ENCODE measurements around the gene SPRY4. TPM values are rescaled to one million over a fixed set of nuclear protein-coding genes. Genes with fewer than 3 reads are reported as not detected.

SPRY4 gene
- total RNA-seq, 1 experiment from 2014 or later, result 140 TPM

DNA sequence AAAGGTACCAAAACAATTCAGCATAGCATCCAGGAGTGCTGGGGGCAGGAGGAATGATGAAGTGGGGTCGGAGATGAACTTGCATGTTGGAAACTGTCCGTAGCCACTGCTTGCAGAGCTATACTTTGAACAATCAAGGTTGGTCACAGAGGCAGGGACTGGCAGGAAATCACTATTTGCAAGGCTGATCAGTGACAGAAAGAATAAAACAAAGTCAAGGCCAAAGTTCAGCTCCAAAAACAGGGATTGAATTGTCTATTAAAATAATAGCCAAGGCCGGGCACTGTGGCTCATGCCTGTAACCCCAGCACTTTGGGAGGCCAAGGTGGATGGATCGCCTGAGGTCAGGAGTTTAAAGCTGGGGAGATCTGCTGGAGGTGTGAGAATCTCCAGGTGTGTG lies 18.7 kb upstream of the SPRY4 start:
- ChIA-PET CTCF (no interaction called here), POLR2A (no interaction called here)
- Mint-ChIP-seq H3K27ac (no peak overlapping the region), H3K4me3 (no peak overlapping the region), H3K9me3 (peaks cover 51% of the 10 kb centered on the region), H3K27me3 (ENCODE audit: low read depth) (no peaks in the 10 kb centered on the region; the same call in 1 of the 2 replicates), H3K4me1 (peaks cover 23% of the 10 kb centered on the region), H3K36me3 (peaks cover 61% of the 10 kb centered on the region)
- no peak for ATAC-seq
- TF ChIP-seq, protein P1, sequence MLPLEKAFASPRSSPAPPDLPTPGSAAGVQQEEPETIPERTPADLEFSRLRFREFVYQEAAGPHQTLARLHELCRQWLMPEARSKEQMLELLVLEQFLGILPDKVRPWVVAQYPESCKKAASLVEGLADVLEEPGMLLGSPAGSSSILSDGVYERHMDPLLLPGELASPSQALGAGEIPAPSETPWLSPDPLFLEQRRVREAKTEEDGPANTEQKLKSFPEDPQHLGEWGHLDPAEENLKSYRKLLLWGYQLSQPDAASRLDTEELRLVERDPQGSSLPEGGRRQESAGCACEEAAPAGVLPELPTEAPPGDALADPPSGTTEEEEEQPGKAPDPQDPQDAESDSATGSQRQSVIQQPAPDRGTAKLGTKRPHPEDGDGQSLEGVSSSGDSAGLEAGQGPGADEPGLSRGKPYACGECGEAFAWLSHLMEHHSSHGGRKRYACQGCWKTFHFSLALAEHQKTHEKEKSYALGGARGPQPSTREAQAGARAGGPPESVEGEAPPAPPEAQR (CRISPR knock-in tag; IDR thresholded peaks at IDR 0.05), result no peak
- TF ChIP-seq ZNF121 (CRISPR knock-in tag; IDR thresholded peaks at IDR 0.05) (no peak), TEAD1 (CRISPR knock-in tag; IDR thresholded peaks at IDR 0.05) (no peak), EMX1 (CRISPR knock-in tag; IDR thresholded peaks at IDR 0.05) (no peak), NFE2L1 (CRISPR knock-in tag; IDR thresholded peaks at IDR 0.05) (no peak), ZNF425 (CRISPR knock-in tag; conservative IDR thresholded peaks at IDR 0.05) (no peak), PRRX2 (CRISPR knock-in tag; IDR thresholded peaks at IDR 0.05) (no peak), AR (CRISPR knock-in tag; IDR thresholded peaks at IDR 0.05) (no peak), IRF2 (CRISPR knock-in tag; IDR thresholded peaks at IDR 0.05; ENCODE audit: borderline replicate concordance, low read depth) (no peak), CREB1 (CRISPR knock-in tag; IDR thresholded peaks at IDR 0.05) (no peak), ZNF138 (CRISPR knock-in tag; conservative IDR thresholded peaks at IDR 0.05) (no peak), NFATC4 (CRISPR knock-in tag; IDR thresholded peaks at IDR 0.05) (no peak), SOX15 (CRISPR knock-in tag; IDR thresholded peaks at IDR 0.05) (no peak), ELF4 (CRISPR knock-in tag; IDR thresholded peaks at IDR 0.05; ENCODE audit: low read depth) (no peak), RORB (CRISPR knock-in tag; IDR thresholded peaks at IDR 0.05) (no peak), FOXJ3 (CRISPR knock-in tag; IDR thresholded peaks at IDR 0.05; ENCODE audit: borderline replicate concordance) (no peak)
- TF ChIP-seq, protein P2, sequence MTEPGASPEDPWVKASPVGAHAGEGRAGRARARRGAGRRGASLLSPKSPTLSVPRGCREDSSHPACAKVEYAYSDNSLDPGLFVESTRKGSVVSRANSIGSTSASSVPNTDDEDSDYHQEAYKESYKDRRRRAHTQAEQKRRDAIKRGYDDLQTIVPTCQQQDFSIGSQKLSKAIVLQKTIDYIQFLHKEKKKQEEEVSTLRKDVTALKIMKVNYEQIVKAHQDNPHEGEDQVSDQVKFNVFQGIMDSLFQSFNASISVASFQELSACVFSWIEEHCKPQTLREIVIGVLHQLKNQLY (CRISPR knock-in tag; IDR thresholded peaks at IDR 0.05), result no peak
- TF ChIP-seq, protein P3, sequence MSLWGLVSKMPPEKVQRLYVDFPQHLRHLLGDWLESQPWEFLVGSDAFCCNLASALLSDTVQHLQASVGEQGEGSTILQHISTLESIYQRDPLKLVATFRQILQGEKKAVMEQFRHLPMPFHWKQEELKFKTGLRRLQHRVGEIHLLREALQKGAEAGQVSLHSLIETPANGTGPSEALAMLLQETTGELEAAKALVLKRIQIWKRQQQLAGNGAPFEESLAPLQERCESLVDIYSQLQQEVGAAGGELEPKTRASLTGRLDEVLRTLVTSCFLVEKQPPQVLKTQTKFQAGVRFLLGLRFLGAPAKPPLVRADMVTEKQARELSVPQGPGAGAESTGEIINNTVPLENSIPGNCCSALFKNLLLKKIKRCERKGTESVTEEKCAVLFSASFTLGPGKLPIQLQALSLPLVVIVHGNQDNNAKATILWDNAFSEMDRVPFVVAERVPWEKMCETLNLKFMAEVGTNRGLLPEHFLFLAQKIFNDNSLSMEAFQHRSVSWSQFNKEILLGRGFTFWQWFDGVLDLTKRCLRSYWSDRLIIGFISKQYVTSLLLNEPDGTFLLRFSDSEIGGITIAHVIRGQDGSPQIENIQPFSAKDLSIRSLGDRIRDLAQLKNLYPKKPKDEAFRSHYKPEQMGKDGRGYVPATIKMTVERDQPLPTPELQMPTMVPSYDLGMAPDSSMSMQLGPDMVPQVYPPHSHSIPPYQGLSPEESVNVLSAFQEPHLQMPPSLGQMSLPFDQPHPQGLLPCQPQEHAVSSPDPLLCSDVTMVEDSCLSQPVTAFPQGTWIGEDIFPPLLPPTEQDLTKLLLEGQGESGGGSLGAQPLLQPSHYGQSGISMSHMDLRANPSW (CRISPR knock-in tag; conservative IDR thresholded peaks at IDR 0.05; ENCODE audit: low read depth), result no peak
- TF ChIP-seq, protein P4, sequence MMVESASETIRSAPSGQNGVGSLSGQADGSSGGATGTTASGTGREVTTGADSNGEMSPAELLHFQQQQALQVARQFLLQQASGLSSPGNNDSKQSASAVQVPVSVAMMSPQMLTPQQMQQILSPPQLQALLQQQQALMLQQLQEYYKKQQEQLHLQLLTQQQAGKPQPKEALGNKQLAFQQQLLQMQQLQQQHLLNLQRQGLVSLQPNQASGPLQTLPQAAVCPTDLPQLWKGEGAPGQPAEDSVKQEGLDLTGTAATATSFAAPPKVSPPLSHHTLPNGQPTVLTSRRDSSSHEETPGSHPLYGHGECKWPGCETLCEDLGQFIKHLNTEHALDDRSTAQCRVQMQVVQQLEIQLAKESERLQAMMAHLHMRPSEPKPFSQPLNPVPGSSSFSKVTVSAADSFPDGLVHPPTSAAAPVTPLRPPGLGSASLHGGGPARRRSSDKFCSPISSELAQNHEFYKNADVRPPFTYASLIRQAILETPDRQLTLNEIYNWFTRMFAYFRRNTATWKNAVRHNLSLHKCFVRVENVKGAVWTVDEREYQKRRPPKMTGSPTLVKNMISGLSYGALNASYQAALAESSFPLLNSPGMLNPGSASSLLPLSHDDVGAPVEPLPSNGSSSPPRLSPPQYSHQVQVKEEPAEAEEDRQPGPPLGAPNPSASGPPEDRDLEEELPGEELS (CRISPR knock-in tag; IDR thresholded peaks at IDR 0.05), result no peak
- TF ChIP-seq, protein P5, sequence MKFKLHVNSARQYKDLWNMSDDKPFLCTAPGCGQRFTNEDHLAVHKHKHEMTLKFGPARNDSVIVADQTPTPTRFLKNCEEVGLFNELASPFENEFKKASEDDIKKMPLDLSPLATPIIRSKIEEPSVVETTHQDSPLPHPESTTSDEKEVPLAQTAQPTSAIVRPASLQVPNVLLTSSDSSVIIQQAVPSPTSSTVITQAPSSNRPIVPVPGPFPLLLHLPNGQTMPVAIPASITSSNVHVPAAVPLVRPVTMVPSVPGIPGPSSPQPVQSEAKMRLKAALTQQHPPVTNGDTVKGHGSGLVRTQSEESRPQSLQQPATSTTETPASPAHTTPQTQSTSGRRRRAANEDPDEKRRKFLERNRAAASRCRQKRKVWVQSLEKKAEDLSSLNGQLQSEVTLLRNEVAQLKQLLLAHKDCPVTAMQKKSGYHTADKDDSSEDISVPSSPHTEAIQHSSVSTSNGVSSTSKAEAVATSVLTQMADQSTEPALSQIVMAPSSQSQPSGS (CRISPR knock-in tag; IDR thresholded peaks at IDR 0.05; ENCODE audit: borderline replicate concordance, low read depth), result no peak
- no peak for DNase-seq (ENCODE audit: low spot score)

Measured in WTC11 (cell line).